Transverse colon (tissue), 3 donors: ENCODE data around the gene SUFU.

Experiments used
- CTCF ChIP-seq, 5 experiments: fragments of 200-600 bp in 3 of 5; fragments of 450-650 bp in 2 of 5; sonication (generic) in 3 of 5; IDR thresholded peaks; 1 replicate in 2 of 5; 2 replicates in 3 of 5; pipeline ENCODE4 v1.5.1; 2016 to 2017; ENCODE audit warnings: antibody characterized with exemption in 5 of 5, inconsistent platforms in 3 of 5, mild to moderate bottlenecking in 2 of 5, moderate library complexity in 1 of 5
- POLR2A ChIP-seq: fragments of 450-650 bp; IDR thresholded peaks from one replicate; pipeline ENCODE4 v1.6.1; 2016; ENCODE audit warnings: antibody characterized with exemption, mild to moderate bottlenecking, moderate library complexity

- TF ChIP-seq CTCF (IDR thresholded peaks at IDR 0.05) (no peak), POLR2A (no peak)
Observed at GRCh38 chr10:102660888-102661657, 157.3 kb downstream of the SUFU start.
